Astrocyte (in vitro differentiated cells and primary cell): Measurements from ENCODE around the gene KLHL8. TPM values are rescaled to one million over a fixed set of nuclear protein-coding genes. Genes with fewer than 3 reads are reported as not detected.

ENCODE experiments used
- DNase-seq: peaks from one replicate; pipeline ENCODE4 v3.0.0-alpha.2; 2010; ENCODE audit warnings: low read depth
- FAIRE-seq: peaks from 2 replicates; lab custom pipeline; 2011; peaks lifted over from hg19 to GRCh38; lab: Jason Lieb, UNC
- H2AFZ ChIP-seq: 2 replicates; pipeline ENCODE4 v1.6.0; 2012; ENCODE audit warnings: low read depth, low read length, inconsistent platforms
- H3K27ac ChIP-seq: 2 replicates; pipeline ENCODE4 v1.5.1; 2011; ENCODE audit warnings: low read depth, low read length, inconsistent platforms
- H3K27me3 ChIP-seq: 2 replicates; pipeline ENCODE4 v1.6.0; 2011; ENCODE audit warnings: low read length, inconsistent platforms; ENCODE audit not compliant: insufficient read depth
- H3K36me3 ChIP-seq: 2 replicates; pipeline ENCODE4 v1.5.1; 2011; ENCODE audit warnings: low read length, inconsistent platforms; ENCODE audit not compliant: insufficient read depth
- H3K4me1 ChIP-seq: 2 replicates; pipeline ENCODE4 v1.5.1; 2011; ENCODE audit warnings: low read length, inconsistent platforms; ENCODE audit not compliant: insufficient read depth
- H3K4me2 ChIP-seq: 2 replicates; pipeline ENCODE4 v1.6.0; 2012; ENCODE audit warnings: low read length, inconsistent platforms
- H3K4me3 ChIP-seq: 2 replicates; pipeline ENCODE4 v1.5.1; 2011; ENCODE audit warnings: low read depth, mild to moderate bottlenecking, low read length, inconsistent platforms; ENCODE audit not compliant: insufficient read depth
- H3K79me2 ChIP-seq: 2 replicates; pipeline ENCODE4 v1.6.0; 2012; ENCODE audit warnings: mild to moderate bottlenecking, low read length, inconsistent platforms; ENCODE audit not compliant: insufficient read depth
- H3K9ac ChIP-seq: 2 replicates; pipeline ENCODE4 v1.6.0; 2012; ENCODE audit warnings: mild to moderate bottlenecking, low read length, inconsistent platforms
- H3K9me3 ChIP-seq: 2 replicates; pipeline ENCODE4 v1.5.1; 2012; ENCODE audit warnings: low read depth, mild to moderate bottlenecking, low read length, inconsistent platforms; ENCODE audit not compliant: insufficient read depth
- H4K20me1 ChIP-seq: 2 replicates; pipeline ENCODE4 v1.6.0; 2012; ENCODE audit warnings: low read length, inconsistent platforms; ENCODE audit not compliant: insufficient read depth
- H3K27ac Mint-ChIP-seq: one replicate; pipeline ENCODE4 v1.8.0; 2021; ENCODE audit warnings: mild to moderate bottlenecking, mixed read lengths; ENCODE audit not compliant: unreplicated experiment
- H3K27me3 Mint-ChIP-seq: one replicate; pipeline ENCODE4 v1.8.0; 2021; ENCODE audit warnings: low read depth, mixed read lengths; ENCODE audit not compliant: unreplicated experiment
- H3K36me3 Mint-ChIP-seq: one replicate; pipeline ENCODE4 v1.8.0; 2021; ENCODE audit warnings: low read depth, mixed read lengths; ENCODE audit not compliant: unreplicated experiment
- H3K4me1 Mint-ChIP-seq: one replicate; pipeline ENCODE4 v1.8.0; 2021; ENCODE audit warnings: low read depth, mixed read lengths; ENCODE audit not compliant: unreplicated experiment
- H3K4me3 Mint-ChIP-seq: one replicate; pipeline ENCODE4 v1.8.0; 2021; ENCODE audit warnings: mild to moderate bottlenecking, moderate library complexity, mixed read lengths; ENCODE audit not compliant: unreplicated experiment
- H3K9me3 Mint-ChIP-seq: one replicate; pipeline ENCODE4 v1.8.0; 2021; ENCODE audit warnings: mild to moderate bottlenecking, mixed read lengths; ENCODE audit not compliant: unreplicated experiment
- CTCF ChIP-seq: IDR thresholded peaks from 2 replicates; pipeline ENCODE4 v1.5.1; 2011; ENCODE audit warnings: low read depth, mild to moderate bottlenecking, inconsistent platforms, low read length, moderate library complexity; ENCODE audit not compliant: insufficient read depth
- EZH2 ChIP-seq: IDR thresholded peaks from 2 replicates; pipeline ENCODE4 v1.6.1; 2012; ENCODE audit warnings: mild to moderate bottlenecking, low read length, inconsistent platforms; ENCODE audit not compliant: insufficient read depth
- total RNA-seq: library from RNA; stranded (reverse); gene quantifications from 2 replicates; pipeline ENCODE4 v1.2.1, GENCODE V29; 2021

Gene KLHL8
- total RNA-seq, 1 donor from 2014 or later, result 11.8 TPM

DNA sequence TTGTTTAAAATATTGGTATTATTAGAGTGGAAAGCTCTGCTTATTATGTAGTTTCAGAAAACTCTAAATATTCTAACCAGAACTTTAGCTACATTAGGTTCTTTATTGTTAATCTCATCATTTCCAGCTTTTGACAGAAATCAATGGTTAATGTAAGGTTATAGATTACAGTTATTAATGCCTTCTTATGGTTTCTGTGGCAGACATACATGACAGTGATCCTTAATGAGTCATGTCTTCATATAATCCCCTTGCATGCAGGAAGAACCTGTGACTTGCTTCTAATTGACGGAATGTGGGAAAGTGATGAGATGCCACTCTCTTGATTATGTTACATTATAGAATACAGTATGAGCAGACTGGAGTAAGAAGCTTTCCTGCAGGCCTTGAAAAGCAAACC lies 23.5 kb downstream of the KLHL8 start:
- no peak overlapping the region for H3K4me2 ChIP-seq
- H2AFZ ChIP-seq, result no peak overlapping the region
- no peaks in the 10 kb centered on the region for H3K27me3 ChIP-seq
- peaks cover 16% of the 10 kb centered on the region for H3K79me2 ChIP-seq
- no peak for DNase-seq
- peaks cover 23% of the 10 kb centered on the region for H4K20me1 ChIP-seq
- FAIRE-seq, result no peak
- no peak overlapping the region for H3K27ac Mint-ChIP-seq
- H3K9ac ChIP-seq, result no peak overlapping the region
- peaks cover 12% of the 10 kb centered on the region for H3K4me1 Mint-ChIP-seq
- no peaks in the 10 kb centered on the region for H3K9me3 ChIP-seq
- H3K36me3 Mint-ChIP-seq, result peaks cover 3% of the 10 kb centered on the region
- H3K4me1 ChIP-seq, result peaks cover 4% of the 10 kb centered on the region
- H3K4me3 ChIP-seq, result no peak overlapping the region
- no peaks in the 10 kb centered on the region for H3K9me3 Mint-ChIP-seq
- H3K36me3 ChIP-seq, result no peaks in the 10 kb centered on the region
- no peak overlapping the region for H3K4me3 Mint-ChIP-seq
- H3K27ac ChIP-seq, result no peak overlapping the region
- no peaks in the 10 kb centered on the region for H3K27me3 Mint-ChIP-seq
- TF ChIP-seq CTCF (no peak), EZH2 (no peak)

- no peak overlapping the region for H2AFZ ChIP-seq
- H3K36me3 ChIP-seq, result no peaks in the 10 kb centered on the region
- H3K4me1 ChIP-seq, result peaks cover 4% of the 10 kb centered on the region
- no peaks in the 10 kb centered on the region for H3K9me3 ChIP-seq
- peaks cover 16% of the 10 kb centered on the region for H3K79me2 ChIP-seq
- no peaks in the 10 kb centered on the region for H3K27me3 ChIP-seq
- H3K36me3 Mint-ChIP-seq, result peaks cover 3% of the 10 kb centered on the region
- FAIRE-seq (no peak), DNase-seq (no peak)
- H3K9ac ChIP-seq, result no peak overlapping the region
- H3K4me3 Mint-ChIP-seq, result no peak overlapping the region
- H3K27me3 Mint-ChIP-seq, result no peaks in the 10 kb centered on the region
- H3K27ac ChIP-seq, result no peak overlapping the region
- no peak overlapping the region for H3K4me2 ChIP-seq
- H3K4me3 ChIP-seq, result no peak overlapping the region
- H3K4me1 Mint-ChIP-seq, result peaks cover 15% of the 10 kb centered on the region
- no peak overlapping the region for H3K27ac Mint-ChIP-seq
- H4K20me1 ChIP-seq, result peaks cover 23% of the 10 kb centered on the region
- no peaks in the 10 kb centered on the region for H3K9me3 Mint-ChIP-seq
- TF ChIP-seq CTCF (no peak), EZH2 (no peak)
Measured at GRCh38 chr4:87196146-87196545, 24.3 kb downstream of the KLHL8 start.

DNA sequence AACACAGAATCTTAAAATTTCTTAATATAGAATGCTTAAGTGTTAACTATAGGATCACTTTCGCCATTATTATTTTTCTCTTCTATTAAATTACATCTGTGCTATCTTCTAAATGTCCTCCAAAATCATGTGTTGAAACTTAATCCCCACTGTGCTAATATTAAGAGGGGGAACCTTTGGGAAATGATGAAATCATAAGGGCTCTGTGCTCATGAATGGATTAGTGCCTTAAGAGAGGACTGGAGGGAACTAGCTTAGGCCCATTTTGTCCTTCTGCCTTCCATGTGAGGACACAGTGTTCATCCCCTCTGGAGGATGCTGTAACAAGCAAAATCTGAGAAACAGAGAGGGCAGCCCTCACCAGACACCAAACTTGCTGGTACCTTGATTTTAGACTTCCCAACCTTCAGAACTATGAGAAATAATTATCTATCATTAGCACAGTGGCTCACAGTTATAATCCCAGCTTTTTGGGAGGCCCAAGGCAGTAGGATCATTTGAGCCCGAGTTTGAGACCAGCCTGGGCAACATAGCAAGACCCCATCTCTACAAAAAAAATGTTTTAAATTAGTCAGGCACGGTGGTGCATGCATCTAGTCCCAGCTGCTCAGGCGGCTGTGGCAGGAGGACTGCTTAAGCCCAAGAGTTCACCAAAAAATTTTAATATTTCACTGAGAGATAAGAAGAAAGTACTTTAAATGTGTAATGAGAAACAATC lies 26.3 kb downstream of the KLHL8 start:
- DNase-seq (no peak), FAIRE-seq (no peak)
- H3K27ac ChIP-seq, result no peak overlapping the region
- no peaks in the 10 kb centered on the region for H3K9me3 ChIP-seq
- H3K4me1 Mint-ChIP-seq, result peaks cover 15% of the 10 kb centered on the region
- H3K27me3 ChIP-seq, result no peaks in the 10 kb centered on the region
- peaks cover 19% of the 10 kb centered on the region for H4K20me1 ChIP-seq
- no peak overlapping the region for H3K4me2 ChIP-seq
- no peak overlapping the region for H3K4me3 ChIP-seq
- H3K4me1 ChIP-seq, result peaks cover 4% of the 10 kb centered on the region
- H3K27ac Mint-ChIP-seq, result no peak overlapping the region
- no peaks in the 10 kb centered on the region for H3K9me3 Mint-ChIP-seq
- TF ChIP-seq CTCF, result no peak
- H3K79me2 ChIP-seq, result peaks cover 10% of the 10 kb centered on the region
- H3K4me3 Mint-ChIP-seq, result no peak overlapping the region
- no peaks in the 10 kb centered on the region for H3K36me3 ChIP-seq
- no peak overlapping the region for H3K9ac ChIP-seq
- no peak overlapping the region for H2AFZ ChIP-seq
- H3K27me3 Mint-ChIP-seq, result no peaks in the 10 kb centered on the region
- peaks cover 3% of the 10 kb centered on the region for H3K36me3 Mint-ChIP-seq
